Kidney (tissue), 14 donors: ENCODE data around the gene COL4A2. TPM values are rescaled to one million over a fixed set of nuclear protein-coding genes. Genes with fewer than 3 reads are reported as not detected.
A peak's percentile ranks its signal among the peaks of the same experiment; 100 is the strongest.

Experiments used
- DNase-seq, 5 donors: peaks; one replicate each; pipeline ENCODE4 v3.0.0-alpha.2; 2013 to 2020
- FAIRE-seq: peaks from 2 replicates; lab custom pipeline; 2012; peaks lifted over from hg19 to GRCh38; lab: Jason Lieb, UNC
- H3K27ac ChIP-seq, 2 donors: one replicate each; pipeline ENCODE4 v1.7.0; 2013; ENCODE audit warnings: low read depth in 2 of 2, low read length in 2 of 2, inconsistent platforms in 1 of 2
- H3K27me3 ChIP-seq: one replicate; pipeline ENCODE4 v1.7.1; 2013; ENCODE audit warnings: low read length, inconsistent platforms; ENCODE audit not compliant: control insufficient read depth, insufficient read depth
- H3K36me3 ChIP-seq, 3 donors: one replicate each; pipeline versions ENCODE4 v1.7.0 to v1.7.1; 2013; ENCODE audit warnings: low read length in 3 of 3, control low read depth in 1 of 3, inconsistent platforms in 1 of 3; ENCODE audit not compliant: insufficient read depth in 3 of 3, control insufficient read depth in 2 of 3
- H3K4me1 ChIP-seq, 3 donors: one replicate each; pipeline versions ENCODE4 v1.7.0 to v1.7.1; 2013; ENCODE audit warnings: low read length in 3 of 3, inconsistent platforms in 1 of 3, low read depth in 1 of 3; ENCODE audit not compliant: control insufficient read depth in 2 of 3, insufficient read depth in 2 of 3
- H3K4me3 ChIP-seq, 3 donors: one replicate each; pipeline versions ENCODE4 v1.7.0 to v1.8.1; 2013; ENCODE audit warnings: low read length in 3 of 3, control low read depth in 1 of 3, inconsistent platforms in 1 of 3
- H3K9ac ChIP-seq, 3 donors: one replicate each; pipeline versions ENCODE4 v1.7.0 to v1.7.1; 2013; ENCODE audit warnings: low read length in 3 of 3, control low read depth in 1 of 3, inconsistent platforms in 1 of 3
- H3K9me3 ChIP-seq, 3 donors: one replicate each; pipeline versions ENCODE4 v1.7.0 to v1.7.1; 2013; ENCODE audit warnings: low read length in 3 of 3, control low read depth in 1 of 3, inconsistent platforms in 1 of 3; ENCODE audit not compliant: control insufficient read depth in 2 of 3, insufficient read depth in 1 of 3
- intact Hi-C: fragments of 100-400 bp; cut with DNase I; formaldehyde crosslinking; loops from one replicate; pipeline ENCODE4 v1.11.1; 2022
- polyA plus RNA-seq: library from polyadenylated mRNA; stranded (reverse); fragments of 350-450 nt; fragmentation: Illumina TruSeq; extraction: RNeasy Lipid Tissue Mini Kit (QIAGEN cat#74804); gene quantifications from one replicate; pipeline ENCODE4 v1.2.3, GENCODE V29; 2014; ENCODE audit warnings: low read depth, low replicate concordance; ENCODE audit not compliant: insufficient read depth
- total RNA-seq: library from RNA; stranded (reverse); fragmentation: NEBNext Ultra II Directional; extraction: Animal tissue kit (Norgen Biotek cat#: 25700); gene quantifications from one replicate; pipeline ENCODE4 v1.2.1, GENCODE V29; 2021
- TF ChIP-seq, protein P1 (sequence below): IDR thresholded peaks from 3 replicates; pipeline ENCODE4 v1.5.1; 2012; ENCODE audit warnings: mild to moderate bottlenecking, moderate library complexity, borderline replicate concordance; ENCODE audit not compliant: insufficient read depth; ENCODE audit errors: extremely low read depth
- donor health status: control.
- donor health status: control.
- donor health status: control.
- donor health status: control.
- donor health status: control.
- donor health status: DM: yes; HTN: yes; CAD: no.
- donor health status: Normal renal cell carcinoma (clear cell type).

The COL4A2 gene
- total and polyA plus RNA-seq, 2 donors from 2014 or later = 126 to 265 TPM

DNA sequence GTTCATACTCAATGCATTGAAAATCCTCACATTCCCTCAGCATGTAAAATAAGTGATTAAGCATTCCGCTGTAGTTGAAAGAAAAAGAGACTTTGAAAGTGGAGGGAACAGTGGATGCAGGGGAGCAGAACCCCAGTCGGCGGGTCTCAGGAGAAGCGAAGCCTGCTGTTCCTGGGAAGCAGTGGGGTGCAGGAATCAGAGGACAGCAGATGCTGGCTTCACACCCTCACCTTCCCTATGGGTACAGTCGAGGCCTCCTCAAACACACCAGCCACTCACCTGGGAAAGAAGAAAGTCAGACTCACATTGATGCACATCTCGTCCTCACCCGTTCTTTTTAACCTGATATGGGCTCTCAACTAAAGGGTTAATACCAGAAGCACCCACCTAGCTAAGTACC, 38.2 kb downstream of the COL4A2 start:
- H3K4me1 ChIP-seq = peaks cover 0 to 37% (median 26%) of the 10 kb centered on the region in 3 donors

DNA sequence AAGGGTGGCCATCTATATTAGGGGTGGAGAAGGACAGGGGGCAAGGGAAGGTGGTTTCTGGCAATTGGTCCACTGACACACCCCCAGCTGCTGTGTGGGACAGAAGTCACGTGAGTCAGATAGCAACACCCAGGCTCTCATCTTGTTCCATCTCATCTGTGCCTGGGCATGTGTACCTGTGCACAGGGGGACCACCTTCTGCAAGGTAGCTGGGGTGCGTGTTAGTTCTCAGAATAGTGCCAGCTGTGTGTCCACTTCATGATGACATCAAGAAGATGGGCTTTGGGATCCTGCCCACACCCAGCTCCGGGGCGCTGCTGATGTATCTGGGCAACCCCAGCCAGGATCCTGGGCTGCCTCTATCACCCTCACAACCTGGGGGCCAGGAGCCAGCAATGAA, 38.6 kb downstream of the COL4A2 start:
- Histone ChIP-seq H3K9ac (no peak overlapping the region), H3K9me3 (no peaks in the 10 kb centered on the region), H3K36me3 (peaks cover 0 to 2% (median 0%) of the 10 kb centered on the region in 3 donors), H3K27me3 (no peaks in the 10 kb centered on the region), H3K4me1 (peaks cover 0 to 37% (median 25%) of the 10 kb centered on the region in 3 donors), H3K27ac (no peak overlapping the region), H3K4me3 (no peak overlapping the region)
- TF ChIP-seq, protein P1, sequence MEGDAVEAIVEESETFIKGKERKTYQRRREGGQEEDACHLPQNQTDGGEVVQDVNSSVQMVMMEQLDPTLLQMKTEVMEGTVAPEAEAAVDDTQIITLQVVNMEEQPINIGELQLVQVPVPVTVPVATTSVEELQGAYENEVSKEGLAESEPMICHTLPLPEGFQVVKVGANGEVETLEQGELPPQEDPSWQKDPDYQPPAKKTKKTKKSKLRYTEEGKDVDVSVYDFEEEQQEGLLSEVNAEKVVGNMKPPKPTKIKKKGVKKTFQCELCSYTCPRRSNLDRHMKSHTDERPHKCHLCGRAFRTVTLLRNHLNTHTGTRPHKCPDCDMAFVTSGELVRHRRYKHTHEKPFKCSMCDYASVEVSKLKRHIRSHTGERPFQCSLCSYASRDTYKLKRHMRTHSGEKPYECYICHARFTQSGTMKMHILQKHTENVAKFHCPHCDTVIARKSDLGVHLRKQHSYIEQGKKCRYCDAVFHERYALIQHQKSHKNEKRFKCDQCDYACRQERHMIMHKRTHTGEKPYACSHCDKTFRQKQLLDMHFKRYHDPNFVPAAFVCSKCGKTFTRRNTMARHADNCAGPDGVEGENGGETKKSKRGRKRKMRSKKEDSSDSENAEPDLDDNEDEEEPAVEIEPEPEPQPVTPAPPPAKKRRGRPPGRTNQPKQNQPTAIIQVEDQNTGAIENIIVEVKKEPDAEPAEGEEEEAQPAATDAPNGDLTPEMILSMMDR = no peak
- intact Hi-C loops = no loop called here
- no peak for FAIRE-seq
- peak in 1 of 5 donors; percentile 16 for DNase-seq

More for the DNA sequence above, 38.2 kb downstream of the COL4A2 start:
- no peak for FAIRE-seq
- no peak overlapping the region for H3K9ac ChIP-seq
- H3K27me3 ChIP-seq = no peaks in the 10 kb centered on the region
- no peaks in the 10 kb centered on the region for H3K9me3 ChIP-seq
- H3K36me3 ChIP-seq = peaks cover 0 to 2% (median 0%) of the 10 kb centered on the region in 3 donors
- peak in 1 of 5 donors; percentile 23 for DNase-seq
- H3K27ac ChIP-seq = no peak overlapping the region
- H3K4me3 ChIP-seq = no peak overlapping the region
- TF ChIP-seq, protein P1 = no peak
- intact Hi-C loops = no loop called here

DNA sequence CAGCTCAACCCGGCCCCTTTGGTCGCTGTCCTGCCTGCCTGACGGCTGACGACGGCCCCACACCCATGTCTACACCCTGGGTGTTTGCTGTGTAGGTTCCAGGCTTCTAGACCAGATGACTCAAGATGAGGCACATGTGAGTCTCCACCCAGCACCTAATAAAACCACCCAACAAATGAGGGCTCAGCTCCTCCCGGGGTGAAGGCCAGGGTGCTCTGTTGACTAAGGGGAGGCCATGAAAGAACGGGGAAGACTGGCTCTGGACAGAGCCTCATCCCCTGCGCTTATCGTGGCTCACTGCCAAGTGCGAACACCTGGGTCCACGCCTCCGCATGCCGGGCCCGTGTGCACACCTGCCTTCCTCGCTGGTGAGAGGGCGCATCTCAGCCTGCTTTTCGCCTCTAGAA, 39.6 kb downstream of the COL4A2 start:
- Histone ChIP-seq H3K4me1 (peaks cover 0 to 30% (median 20%) of the 10 kb centered on the region in 3 donors), H3K27me3 (no peaks in the 10 kb centered on the region), H3K9me3 (no peaks in the 10 kb centered on the region), H3K9ac (no peak overlapping the region), H3K36me3 (peaks cover 0 to 2% (median 0%) of the 10 kb centered on the region in 3 donors), H3K27ac (peak overlapping the region; percentile 10 to 19), H3K4me3 (no peak overlapping the region)
- peak in 1 of 5 donors; percentile 27 for DNase-seq
- FAIRE-seq = no peak
- TF ChIP-seq, protein P1 = no peak
- intact Hi-C loops = no loop called here

DNA sequence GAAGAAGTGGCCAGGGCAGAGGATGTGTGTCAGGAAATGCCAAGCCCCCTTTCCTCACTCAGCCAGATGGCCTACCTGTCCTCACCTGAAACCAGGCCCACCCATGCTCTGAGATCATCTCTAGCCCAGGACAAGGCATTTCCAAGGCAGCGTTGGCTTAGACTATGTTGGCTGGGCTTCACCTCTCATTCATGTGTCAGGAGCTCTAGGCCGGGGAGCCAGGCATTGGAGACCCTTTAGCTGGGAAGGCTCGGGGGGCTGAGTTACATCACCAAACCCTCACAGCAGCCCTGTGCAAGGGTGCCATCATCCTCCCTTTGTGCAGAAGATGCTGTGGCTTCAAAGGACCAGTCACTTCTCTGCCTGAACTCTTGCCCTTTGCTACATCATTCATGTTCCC, 40.0 kb downstream of the COL4A2 start:
- peak overlapping the region; percentile 68 to 71 for H3K27ac ChIP-seq
- H3K27me3 ChIP-seq = no peaks in the 10 kb centered on the region
- H3K4me1 ChIP-seq = peaks cover 0 to 29% (median 20%) of the 10 kb centered on the region in 3 donors
- TF ChIP-seq, protein P1 = no peak
- peak overlapping the region in 1 of 3 donors; percentile 23 for H3K9ac ChIP-seq
- no peak overlapping the region for H3K4me3 ChIP-seq
- FAIRE-seq (no peak), DNase-seq (peak in 1 of 5 donors; percentile 30)
- no peaks in the 10 kb centered on the region for H3K9me3 ChIP-seq
- intact Hi-C loops = no loop called here
- H3K36me3 ChIP-seq = peaks cover 0 to 2% (median 0%) of the 10 kb centered on the region in 3 donors
